Measurements from ENCODE around the gene C16orf95. TPM values are rescaled to one million over a fixed set of nuclear protein-coding genes. Genes with fewer than 3 reads are reported as not detected.

Gene C16orf95
- total RNA-seq, 2 donors from 2014 or later, result 2.7 TPM; not detected in 1

- Histone ChIP-seq H3K4me3 (no peak overlapping the region), H3K9me3 (no peaks in the 10 kb centered on the region), H3K36me3 (peaks cover 39% of the 10 kb centered on the region), H3K27me3 (replicated peaks; ENCODE audit: insufficient read depth) (no peaks in the 10 kb centered on the region), H3K4me1 (ENCODE audit: control insufficient read depth in 1 of 2, low read depth in 2 of 2) (peaks cover 0 to 12% of the 10 kb centered on the region in 2 donors), H3K27ac (no peak overlapping the region)
- DNase-seq (ENCODE audit: low spot score) (no peak), ATAC-seq (ENCODE audit: insufficient number of reproducible peaks, low FRiP score, low read depth) (no peak)
- TF ChIP-seq CTCF (IDR thresholded peaks at IDR 0.05), result no peak
Measured at GRCh38 chr16:87329436-87330256, 12.5 kb upstream of the C16orf95 start.

GRCh38 chr16:87328846-87329245 is 11.7 kb upstream of the C16orf95 start:
- Histone ChIP-seq H3K4me3 (no peak overlapping the region), H3K36me3 (peaks cover 31% of the 10 kb centered on the region), H3K27ac (no peak overlapping the region), H3K9me3 (no peaks in the 10 kb centered on the region), H3K4me1 (ENCODE audit: control insufficient read depth in 1 of 2, low read depth in 2 of 2) (peaks cover 0 to 12% of the 10 kb centered on the region in 2 donors), H3K27me3 (replicated peaks; ENCODE audit: insufficient read depth) (no peaks in the 10 kb centered on the region)
- TF ChIP-seq CTCF (IDR thresholded peaks at IDR 0.05), result no peak
- ATAC-seq (ENCODE audit: insufficient number of reproducible peaks, low FRiP score, low read depth) (no peak), DNase-seq (ENCODE audit: low spot score) (no peak)

- TF ChIP-seq CTCF (IDR thresholded peaks at IDR 0.05), result no peak
- H3K4me3 ChIP-seq, result no peak overlapping the region
- ATAC-seq (ENCODE audit: insufficient number of reproducible peaks, low FRiP score, low read depth) (no peak), DNase-seq (ENCODE audit: low spot score) (no peak)
- no peaks in the 10 kb centered on the region for H3K9me3 ChIP-seq
- H3K36me3 ChIP-seq, result peaks cover 29% of the 10 kb centered on the region
- no peaks in the 10 kb centered on the region for H3K27me3 ChIP-seq (replicated peaks; ENCODE audit: insufficient read depth)
- H3K27ac ChIP-seq, result no peak overlapping the region
- H3K4me1 ChIP-seq (ENCODE audit: control insufficient read depth in 1 of 2, low read depth in 2 of 2), result peaks cover 0 to 9% of the 10 kb centered on the region in 2 donors
Measured at GRCh38 chr16:87327798-87328495, 10.8 kb upstream of the C16orf95 start.

GRCh38 chr16:87326151-87326571 is 9.0 kb upstream of the C16orf95 start:
- no peaks in the 10 kb centered on the region for H3K27me3 ChIP-seq (replicated peaks; ENCODE audit: insufficient read depth)
- peaks cover 0 to 5% of the 10 kb centered on the region in 2 donors for H3K4me1 ChIP-seq (ENCODE audit: control insufficient read depth in 1 of 2, low read depth in 2 of 2)
- H3K9me3 ChIP-seq, result no peaks in the 10 kb centered on the region
- DNase-seq (ENCODE audit: low spot score), result no peak
- no peak for ATAC-seq (ENCODE audit: insufficient number of reproducible peaks, low FRiP score, low read depth)
- H3K4me3 ChIP-seq, result no peak overlapping the region
- no peak for TF ChIP-seq CTCF (IDR thresholded peaks at IDR 0.05)
- peaks cover 28% of the 10 kb centered on the region for H3K36me3 ChIP-seq
- H3K27ac ChIP-seq, result no peak overlapping the region

GRCh38 chr16:87325423-87325858 is 8.2 kb upstream of the C16orf95 start:
- ATAC-seq (ENCODE audit: insufficient number of reproducible peaks, low FRiP score, low read depth) (no peak), DNase-seq (ENCODE audit: low spot score) (no peak)
- no peak overlapping the region for H3K4me3 ChIP-seq
- H3K9me3 ChIP-seq, result no peaks in the 10 kb centered on the region
- no peaks in the 10 kb centered on the region for H3K27me3 ChIP-seq (replicated peaks; ENCODE audit: insufficient read depth)
- H3K27ac ChIP-seq, result no peak overlapping the region
- peaks cover 0 to 5% of the 10 kb centered on the region in 2 donors for H3K4me1 ChIP-seq (ENCODE audit: control insufficient read depth in 1 of 2, low read depth in 2 of 2)
- no peak for TF ChIP-seq CTCF (IDR thresholded peaks at IDR 0.05)
- peaks cover 22% of the 10 kb centered on the region for H3K36me3 ChIP-seq
